Measurements from ENCODE around the gene GLP2R. TPM values are rescaled to one million over a fixed set of nuclear protein-coding genes. Genes with fewer than 3 reads are reported as not detected.

GLP2R gene
- total RNA-seq, 4 donors from 2014 or later, result 3.9 to 7.5 (median 5.9) TPM

GRCh38 chr17:9872852-9873251 is 47.1 kb downstream of the GLP2R start:
- TF ChIP-seq CTCF (IDR thresholded peaks at IDR 0.05; ENCODE audit: low read depth), result no peak

GRCh38 chr17:9874722-9875121 is 49.0 kb downstream of the GLP2R start:
- no peak for TF ChIP-seq CTCF (IDR thresholded peaks at IDR 0.05; ENCODE audit: low read depth)

- no peak for TF ChIP-seq CTCF (IDR thresholded peaks at IDR 0.05; ENCODE audit: low read depth)
Measured at GRCh38 chr17:9875441-9875840, 49.7 kb downstream of the GLP2R start.

- TF ChIP-seq CTCF (IDR thresholded peaks at IDR 0.05; ENCODE audit: low read depth), result no peak
Measured at GRCh38 chr17:9878356-9878755, 52.6 kb downstream of the GLP2R start.

GRCh38 chr17:9878786-9879525 is 53.2 kb downstream of the GLP2R start:
- TF ChIP-seq CTCF (IDR thresholded peaks at IDR 0.05; ENCODE audit: low read depth), result no peak

GRCh38 chr17:9880582-9880999 is 54.9 kb downstream of the GLP2R start:
- no peak for TF ChIP-seq CTCF (IDR thresholded peaks at IDR 0.05; ENCODE audit: low read depth)

GRCh38 chr17:9883451-9883850 is 57.7 kb downstream of the GLP2R start:
- no peak for TF ChIP-seq CTCF (IDR thresholded peaks at IDR 0.05; ENCODE audit: low read depth)
